Neural progenitor cell (in vitro differentiated cells): ENCODE results near the gene ARHGAP24.

Experiments
- CTCF ChIP-seq: fragments of 200-600 bp; sonication (generic); IDR thresholded peaks from 2 replicates; pipeline ENCODE4 v1.5.1; 2017; ENCODE audit warnings: antibody characterized with exemption, mild to moderate bottlenecking
- EZH2phosphoT487 ChIP-seq: fragments of 200-600 bp; sonication (generic); IDR thresholded peaks from 2 replicates; pipeline ENCODE4 v1.6.1; 2017; ENCODE audit warnings: antibody characterized with exemption

DNA sequence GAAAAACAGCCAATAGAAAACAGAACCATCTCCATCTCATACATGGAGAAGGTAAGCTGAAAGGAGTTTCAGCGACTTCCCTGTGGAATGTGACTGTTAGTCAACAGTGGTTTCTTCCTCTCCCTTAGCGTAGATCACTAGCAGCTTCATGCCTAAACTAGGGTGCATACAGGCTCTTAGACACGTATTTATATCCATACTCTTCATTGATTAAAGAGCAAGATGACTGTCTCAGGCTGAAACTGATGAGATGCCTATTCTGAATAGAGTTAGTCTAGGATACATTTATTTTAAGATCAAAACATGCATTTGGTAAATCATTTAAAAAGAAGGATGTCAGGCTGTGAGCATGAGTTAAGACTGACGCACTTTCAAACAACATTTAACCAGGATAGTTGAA, 423.3 kb downstream of the ARHGAP24 start:
- TF ChIP-seq CTCF = no peak
- no peak for TF ChIP-seq EZH2phosphoT487
